Measurements from ENCODE around the gene GRIK4. TPM values are rescaled to one million over a fixed set of nuclear protein-coding genes. Genes with fewer than 3 reads are reported as not detected.

The GRIK4 gene
- total and polyA plus RNA-seq, 2 donors (not counting 3 experiments of a cell fraction or from before 2014, with no cell fraction given), result 0.81 to 1.6 TPM

DNA sequence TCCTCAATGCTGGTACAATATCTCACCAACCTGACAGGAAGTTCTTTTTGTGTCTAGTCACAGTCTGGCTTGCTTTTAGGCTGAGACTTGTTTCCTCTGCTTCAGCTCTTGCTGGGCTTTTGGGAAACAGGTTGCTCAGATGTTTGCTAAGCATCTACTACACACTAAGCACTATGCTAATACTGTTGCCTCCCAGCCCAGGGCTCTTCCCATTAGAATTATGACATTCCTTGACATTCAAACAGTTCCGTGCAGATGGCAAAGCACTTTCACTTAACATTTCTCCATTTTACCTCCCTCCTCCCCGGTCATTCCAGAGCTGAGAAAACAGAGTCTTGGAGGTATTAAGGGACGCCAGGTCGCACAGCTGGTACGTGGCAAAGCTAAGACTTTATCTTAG, 311.6 kb downstream of the GRIK4 start:
- DNase-seq (ENCODE audit: low read depth, low spot score) (no peak), FAIRE-seq (no peak)
- no peak overlapping the region for H3K9ac ChIP-seq (replicated peaks; ENCODE audit: extremely low read depth, insufficient read depth, low read length)
- H3K4me3 ChIP-seq (replicated peaks in 1 of 3; ENCODE audit: insufficient read depth in 1 of 3, low read depth in 1 of 3, low read length in 3 of 3), result no peak overlapping the region
- no peaks in the 10 kb centered on the region for H3K79me2 ChIP-seq (ENCODE audit: control insufficient read depth, insufficient read depth, low read length)
- CTCF ChIA-PET, result interaction anchor here (1.9 kb wide), 1 partner anchor 138 kb away, joined by 4 read pairs; no protein-coding TSS in a partner anchor
- no peaks in the 10 kb centered on the region for H3K4me1 ChIP-seq (ENCODE audit: control insufficient read depth, extremely low read depth, insufficient read depth, low read length)
- no peaks in the 10 kb centered on the region for H3K27me3 ChIP-seq (ENCODE audit: control insufficient read depth in 2 of 2, insufficient read depth in 2 of 2, low read length in 2 of 2)
- no peak overlapping the region for H3K4me2 ChIP-seq (ENCODE audit: insufficient read depth, low read length)
- no peaks in the 10 kb centered on the region for H3K9me1 ChIP-seq (replicated peaks; ENCODE audit: control insufficient read depth, extremely low read depth, insufficient read depth, low read length)
- no peak overlapping the region for H3K27ac ChIP-seq (ENCODE audit: insufficient read depth, low read depth, low read length)
- intact Hi-C loops (cut with micrococcal nuclease), result no loop called here
- no TSS peak for BruUV-seq (replicated peaks)
- no peaks in the 10 kb centered on the region for H3K36me3 ChIP-seq (ENCODE audit: control insufficient read depth in 2 of 2, extremely low read depth in 1 of 2, insufficient read depth in 2 of 2, low read length in 2 of 2)
- POLR2A ChIA-PET, result no interaction called here
- no peaks in the 10 kb centered on the region for H4K20me1 ChIP-seq (replicated peaks; ENCODE audit: control insufficient read depth, extremely low read depth, insufficient read depth, low read length)
- no peak for TF ChIP-seq POLR2AphosphoS5 (IDR thresholded peaks at IDR 0.05; ENCODE audit: insufficient read depth, low read depth, low read length)
- no peak for TF ChIP-seq MYC (IDR thresholded peaks at IDR 0.05; ENCODE audit: low read depth, low read length)
- TF ChIP-seq EZH2 (IDR thresholded peaks at IDR 0.05; ENCODE audit: borderline replicate concordance, low read depth, low read length, severe bottlenecking), result no peak
- no peak for TF ChIP-seq GATA2 (IDR thresholded peaks at IDR 0.05; ENCODE audit: insufficient read depth, insufficient read length, low read depth, low read length)
- TF ChIP-seq, protein P1, sequence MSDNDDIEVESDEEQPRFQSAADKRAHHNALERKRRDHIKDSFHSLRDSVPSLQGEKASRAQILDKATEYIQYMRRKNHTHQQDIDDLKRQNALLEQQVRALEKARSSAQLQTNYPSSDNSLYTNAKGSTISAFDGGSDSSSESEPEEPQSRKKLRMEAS (IDR thresholded peaks at IDR 0.05; ENCODE audit: insufficient read depth, insufficient read length), result no peak
- TF ChIP-seq POLR2A (IDR thresholded peaks at IDR 0.05; ENCODE audit: low read depth, low read length), result no peak
- no peak for TF ChIP-seq JUN (IDR thresholded peaks at IDR 0.05; ENCODE audit: borderline replicate concordance, insufficient read depth, insufficient read length, low read depth)
- TF ChIP-seq FOS (IDR thresholded peaks at IDR 0.05; ENCODE audit: borderline replicate concordance, insufficient read depth, low read length), result no peak
- TF ChIP-seq, protein P2, sequence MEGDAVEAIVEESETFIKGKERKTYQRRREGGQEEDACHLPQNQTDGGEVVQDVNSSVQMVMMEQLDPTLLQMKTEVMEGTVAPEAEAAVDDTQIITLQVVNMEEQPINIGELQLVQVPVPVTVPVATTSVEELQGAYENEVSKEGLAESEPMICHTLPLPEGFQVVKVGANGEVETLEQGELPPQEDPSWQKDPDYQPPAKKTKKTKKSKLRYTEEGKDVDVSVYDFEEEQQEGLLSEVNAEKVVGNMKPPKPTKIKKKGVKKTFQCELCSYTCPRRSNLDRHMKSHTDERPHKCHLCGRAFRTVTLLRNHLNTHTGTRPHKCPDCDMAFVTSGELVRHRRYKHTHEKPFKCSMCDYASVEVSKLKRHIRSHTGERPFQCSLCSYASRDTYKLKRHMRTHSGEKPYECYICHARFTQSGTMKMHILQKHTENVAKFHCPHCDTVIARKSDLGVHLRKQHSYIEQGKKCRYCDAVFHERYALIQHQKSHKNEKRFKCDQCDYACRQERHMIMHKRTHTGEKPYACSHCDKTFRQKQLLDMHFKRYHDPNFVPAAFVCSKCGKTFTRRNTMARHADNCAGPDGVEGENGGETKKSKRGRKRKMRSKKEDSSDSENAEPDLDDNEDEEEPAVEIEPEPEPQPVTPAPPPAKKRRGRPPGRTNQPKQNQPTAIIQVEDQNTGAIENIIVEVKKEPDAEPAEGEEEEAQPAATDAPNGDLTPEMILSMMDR (IDR thresholded peaks at IDR 0.05; ENCODE audit: extremely low read depth in 1 of 2, insufficient read depth in 1 of 2, low read depth in 1 of 2, low read length in 2 of 2), result no peak
- no peaks in the 10 kb centered on the region for H3K9me3 ChIP-seq (replicated peaks; ENCODE audit: control insufficient read depth, insufficient read depth, low read length)
- dilution Hi-C loops (cut with MboI; ENCODE audit: extremely low pct_ligation_motif_present, low sequenced_read_pairs), result no loop called here
- H2AFZ ChIP-seq (ENCODE audit: low read depth, low read length), result no peak overlapping the region
